ENCODE measurements around the gene STRBP.

STRBP gene

GRCh38 chr9:123121457-123121856, 146.9 kb downstream of the STRBP start:
- FAIRE-seq, result no peak

- no peak for FAIRE-seq
Observed at GRCh38 chr9:123120953-123121352, 147.4 kb downstream of the STRBP start.

- FAIRE-seq, result no peak
Observed at GRCh38 chr9:123120131-123120530, 148.3 kb downstream of the STRBP start.

- FAIRE-seq, result no peak
Observed at GRCh38 chr9:123119566-123119965, 148.8 kb downstream of the STRBP start.

- FAIRE-seq, result no peak
Observed at GRCh38 chr9:123116036-123116435, 152.3 kb downstream of the STRBP start.

- FAIRE-seq, result no peak
Observed at GRCh38 chr9:123115146-123115913, 153.1 kb downstream of the STRBP start.

- no peak for FAIRE-seq
Observed at GRCh38 chr9:123113185-123113584, 155.2 kb downstream of the STRBP start.

- no peak for FAIRE-seq
Observed at GRCh38 chr9:123112015-123112975, 156.1 kb downstream of the STRBP start.

- FAIRE-seq, result no peak
Observed at GRCh38 chr9:123111427-123112014, 156.9 kb downstream of the STRBP start.

- no peak for FAIRE-seq
Observed at GRCh38 chr9:123109540-123110279, 158.7 kb downstream of the STRBP start.

- FAIRE-seq, result no peak
Observed at GRCh38 chr9:123108976-123109375, 159.4 kb downstream of the STRBP start.

GRCh38 chr9:123107639-123108285, 160.6 kb downstream of the STRBP start:
- FAIRE-seq, result no peak

- FAIRE-seq, result no peak
Observed at GRCh38 chr9:123105490-123105889, 162.9 kb downstream of the STRBP start.

- no peak for FAIRE-seq
Observed at GRCh38 chr9:123104807-123105206, 163.6 kb downstream of the STRBP start.

- no peak for FAIRE-seq
Observed at GRCh38 chr9:123102375-123103113, 165.8 kb downstream of the STRBP start.

- FAIRE-seq, result no peak
Observed at GRCh38 chr9:123099548-123099947, 168.8 kb downstream of the STRBP start.

- no peak for FAIRE-seq
Observed at GRCh38 chr9:123099042-123099441, 169.3 kb downstream of the STRBP start.

GRCh38 chr9:123098096-123098459, 170.3 kb downstream of the STRBP start:
- no peak for FAIRE-seq

GRCh38 chr9:123097430-123098095, 170.8 kb downstream of the STRBP start:
- FAIRE-seq, result no peak

- FAIRE-seq, result no peak
Observed at GRCh38 chr9:123096987-123097386, 171.4 kb downstream of the STRBP start.

- FAIRE-seq, result no peak
Observed at GRCh38 chr9:123093141-123093540, 175.2 kb downstream of the STRBP start.
